HCEC 1CT (cell line): ENCODE measurements around the gene KRTAP4-8.
"Not testable (repeated sequence)": the region's sequence is repeated elsewhere in the genome, so short reads cannot be mapped to it uniquely, and the experiment has no call there.

Experiments
- DNase-seq: peaks from one replicate; pipeline ENCODE4 v3.0.0-alpha.2; 2017

Gene KRTAP4-8

DNA sequence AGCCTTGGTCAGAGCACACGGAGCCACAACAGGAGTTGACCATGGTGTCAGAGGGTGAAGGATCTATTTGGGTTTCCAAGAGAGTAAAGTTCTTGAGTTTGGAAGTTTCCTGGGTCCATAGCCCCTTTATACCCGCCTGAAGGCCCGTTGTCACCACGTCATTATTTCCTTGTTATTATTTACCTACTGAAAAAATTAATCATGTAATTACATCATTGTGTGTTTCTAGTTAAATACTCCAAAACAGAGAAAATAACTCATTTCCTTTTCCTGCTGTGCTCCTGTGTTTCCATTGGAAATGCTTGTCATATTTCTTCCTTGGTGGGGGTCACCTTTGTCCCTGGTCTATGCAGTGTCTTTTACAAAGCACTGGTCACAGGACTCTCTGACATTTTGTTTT is at the start of gene KRTAP4-8:
TSS of gene KRTAP4-8 (minus strand) at position 101 of the 400 bp plus-strand sequence. CDS start at position 43, 58 bp downstream.
- no peak for DNase-seq

DNA sequence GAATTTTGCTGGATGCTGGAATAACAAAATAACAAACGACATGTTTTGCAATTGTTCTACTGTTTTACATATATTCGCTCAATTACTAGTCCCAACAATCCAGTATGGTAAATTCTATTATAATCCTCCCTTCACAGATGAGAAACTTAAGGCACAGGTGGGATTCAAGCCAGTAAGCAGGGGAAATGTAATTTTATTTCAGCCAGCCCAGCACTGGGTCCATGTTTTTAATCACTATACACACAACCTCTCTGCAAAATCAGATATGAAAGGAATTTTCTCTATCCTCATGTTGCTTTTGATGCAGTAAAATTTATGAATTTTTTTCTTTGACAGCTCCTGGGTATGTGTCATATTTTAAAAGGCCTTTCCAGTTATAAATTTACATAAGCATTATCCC is 47.3 kb upstream of the KRTAP4-8 start:
- no peak for DNase-seq

DNA sequence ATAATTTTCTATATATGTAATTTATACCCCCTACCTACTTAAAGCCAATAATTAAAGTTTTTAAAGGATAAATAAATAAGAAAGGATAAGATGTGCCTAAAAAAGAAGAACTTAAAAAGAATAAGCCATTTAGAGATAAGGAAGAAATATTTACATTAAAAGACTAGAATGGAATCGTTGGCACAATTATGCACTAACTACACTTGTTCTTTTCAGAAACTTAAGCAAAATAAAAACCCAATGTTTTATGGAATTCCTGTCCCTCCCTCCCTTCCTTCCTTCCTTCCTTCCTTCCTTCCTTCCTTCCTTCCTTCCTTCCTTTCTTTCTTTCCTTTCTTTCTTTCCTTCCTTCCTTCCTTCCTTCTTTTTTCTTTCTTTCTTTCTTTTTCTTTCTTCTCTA is 46.9 kb upstream of the KRTAP4-8 start:
- DNase-seq: no peak

DNA sequence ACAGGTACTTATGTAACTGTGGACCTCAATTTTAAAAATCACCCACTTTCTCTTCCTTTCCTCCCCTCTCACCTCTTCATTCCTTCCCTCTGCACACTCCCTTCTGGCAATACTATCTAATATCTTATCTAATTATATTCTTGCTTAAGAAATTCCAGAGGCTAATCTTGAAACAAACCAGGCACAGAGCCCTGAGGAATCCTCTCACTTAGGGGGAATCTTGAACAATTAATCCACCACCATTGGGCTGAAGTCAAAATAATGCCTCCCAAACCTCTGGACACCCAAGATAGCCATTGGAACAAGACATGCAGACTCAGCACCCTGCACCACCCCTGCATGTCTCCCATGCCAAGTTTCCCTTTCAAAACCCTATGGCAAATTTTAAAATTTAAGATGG is 43.4 kb upstream of the KRTAP4-8 start:
- DNase-seq: no peak

DNA sequence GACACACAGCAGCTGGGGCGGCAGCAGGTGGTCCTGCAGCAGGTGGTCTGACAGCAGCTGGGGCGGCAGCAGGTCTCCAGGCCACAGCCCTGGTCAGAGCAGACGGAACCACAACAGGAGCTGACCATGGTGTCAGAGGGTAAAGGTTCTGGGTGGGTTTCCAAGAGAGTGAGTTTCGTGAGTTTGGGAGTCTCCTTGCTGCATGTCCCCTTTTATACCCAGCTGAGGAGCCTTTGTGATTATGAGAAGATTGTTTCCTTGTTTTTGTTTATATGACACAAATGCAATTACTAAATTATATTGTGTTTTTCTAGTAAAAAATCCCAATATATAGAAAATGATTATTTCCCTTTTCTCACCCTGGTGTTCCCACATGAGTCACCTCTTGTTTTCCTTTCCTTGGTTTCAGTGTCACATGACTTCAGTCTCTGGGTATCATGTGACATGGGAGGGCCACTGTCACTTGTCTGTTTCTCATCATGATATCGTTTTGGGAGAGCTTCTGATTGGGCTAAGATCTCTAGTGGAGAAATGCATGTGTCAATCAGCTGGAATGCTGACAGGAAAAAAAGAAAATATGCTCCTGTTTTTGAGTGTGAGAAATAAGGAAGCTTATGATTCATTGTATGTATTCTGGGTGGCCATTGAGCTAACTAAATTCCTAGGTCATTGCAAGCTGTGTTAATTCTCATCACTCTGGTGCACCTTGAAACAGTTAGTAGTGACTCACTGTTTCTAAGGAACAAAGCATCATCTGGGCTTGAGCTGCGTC is 42.6 kb upstream of the KRTAP4-8 start, which contains the start of gene KRTAP4-6:
TSS of gene KRTAP4-6 (minus strand) at position 185 of the 772 bp plus-strand sequence. CDS start at position 128, 57 bp downstream.
- peak; percentile 90 for DNase-seq

DNA sequence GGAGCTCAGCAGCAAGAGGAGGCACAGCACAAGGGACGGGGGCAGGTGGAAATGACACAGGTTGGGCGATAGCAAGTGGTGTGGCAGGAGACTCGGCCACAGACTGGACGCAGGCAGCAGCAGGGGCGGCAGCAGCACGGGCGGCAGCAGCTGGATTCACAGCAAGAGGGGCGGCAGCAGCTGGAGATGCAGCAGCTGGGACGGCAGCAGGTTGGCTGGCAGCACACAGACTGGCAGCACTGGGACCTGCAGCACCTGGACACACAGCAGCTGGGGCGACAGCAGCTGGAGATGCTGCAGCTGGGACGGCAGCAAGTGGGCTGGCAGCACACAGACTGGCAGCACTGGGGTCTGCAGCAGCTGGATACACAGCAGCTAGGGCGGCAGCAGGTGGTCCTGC is 41.9 kb upstream of the KRTAP4-8 start:
- DNase-seq: not testable (repeated sequence)

DNA sequence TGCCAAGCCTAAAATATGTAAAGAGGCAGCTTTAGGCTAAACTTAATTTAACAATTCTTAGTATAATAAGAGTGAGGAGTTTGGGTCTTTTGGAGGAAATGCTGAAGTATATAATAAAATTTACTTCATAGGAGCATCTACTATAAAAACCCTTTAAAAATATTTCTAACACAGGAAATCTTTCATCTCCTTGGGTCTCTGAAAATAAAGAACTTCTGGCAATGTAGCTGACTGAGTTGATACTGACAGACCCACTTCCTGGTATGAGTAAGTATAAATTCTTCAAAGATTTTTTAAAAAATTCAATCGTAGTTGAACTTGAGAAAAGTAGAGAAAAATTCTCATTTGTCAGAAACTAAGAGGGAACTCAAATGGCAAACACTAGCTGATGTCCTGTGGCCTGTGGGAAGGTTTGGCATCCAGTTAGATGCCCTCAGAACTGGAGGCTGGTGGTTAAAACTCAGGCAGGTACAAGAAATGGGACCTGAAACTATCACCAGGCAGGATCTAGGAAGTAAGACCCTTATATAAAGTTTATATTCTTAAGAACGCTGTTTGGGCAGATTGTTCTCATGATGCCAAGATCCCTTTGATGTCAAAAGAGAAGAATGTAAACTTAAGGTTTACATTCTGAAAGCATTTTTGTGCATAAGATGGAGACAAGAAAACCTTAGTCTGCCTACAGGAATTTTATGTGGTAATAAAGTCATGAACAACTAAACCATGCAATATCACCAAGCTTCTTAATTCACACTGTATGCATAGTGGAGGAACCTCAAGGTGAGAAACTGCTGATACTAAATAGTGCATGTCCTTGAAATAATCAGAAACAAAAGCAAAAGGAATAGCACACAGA is 36.2 kb upstream of the KRTAP4-8 start:
- DNase-seq: no peak

DNA sequence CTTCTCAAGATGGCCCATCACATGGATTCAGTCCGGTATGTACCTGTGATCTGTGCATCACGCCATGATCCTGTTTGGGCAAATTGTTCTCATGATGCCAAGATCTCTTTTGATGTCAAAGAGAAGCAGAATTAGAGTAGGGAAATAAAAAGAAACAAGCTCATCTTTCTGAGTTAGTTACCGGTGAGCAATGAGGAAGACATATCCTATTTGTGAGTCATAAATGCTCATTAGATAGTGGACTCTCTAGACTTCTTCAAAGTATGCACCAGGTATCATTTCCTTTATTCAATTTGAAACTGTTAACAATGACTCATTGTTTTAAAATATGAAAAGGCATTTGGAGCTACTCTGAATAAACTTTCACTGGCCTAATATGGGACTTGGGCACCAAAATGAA is 34.0 kb upstream of the KRTAP4-8 start:
- peak; percentile 39 for DNase-seq

DNA sequence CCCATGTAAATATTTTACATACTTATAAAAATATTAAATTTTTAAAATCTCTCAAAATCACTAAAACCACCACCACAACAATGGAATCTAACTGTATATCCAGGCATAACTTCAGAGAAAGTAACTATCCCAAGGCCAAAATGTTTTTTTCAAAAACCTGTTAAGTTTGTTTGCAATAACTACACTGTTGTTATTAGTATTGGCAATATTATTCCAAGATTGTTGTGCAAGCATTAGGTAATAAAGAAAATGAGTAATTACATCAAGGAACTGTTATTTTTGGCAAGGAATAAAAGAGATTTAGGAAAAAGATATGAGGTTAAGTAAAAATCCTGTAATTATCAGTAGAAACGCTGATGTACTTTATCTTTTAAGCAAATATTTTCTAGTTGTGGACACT is 29.4 kb upstream of the KRTAP4-8 start:
- no peak for DNase-seq

DNA sequence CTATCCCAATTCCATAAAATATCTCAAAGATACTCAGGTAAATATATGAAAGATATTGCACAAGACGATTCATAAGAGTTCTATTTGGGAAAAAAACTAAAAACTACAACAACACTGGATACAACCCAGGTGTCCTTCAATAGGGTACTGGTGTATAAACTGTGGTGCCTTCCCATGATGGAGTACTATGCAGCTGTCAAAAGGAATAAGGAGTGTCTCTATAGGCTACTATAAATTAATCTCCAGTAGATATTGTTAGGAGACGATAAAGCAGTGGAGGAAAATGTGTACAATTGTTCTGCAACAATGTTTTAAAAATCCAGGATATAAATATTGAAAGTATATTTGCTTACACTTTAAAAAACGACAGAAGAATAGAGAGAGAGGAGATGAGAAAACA is 28.5 kb upstream of the KRTAP4-8 start:
- DNase-seq: no peak

DNA sequence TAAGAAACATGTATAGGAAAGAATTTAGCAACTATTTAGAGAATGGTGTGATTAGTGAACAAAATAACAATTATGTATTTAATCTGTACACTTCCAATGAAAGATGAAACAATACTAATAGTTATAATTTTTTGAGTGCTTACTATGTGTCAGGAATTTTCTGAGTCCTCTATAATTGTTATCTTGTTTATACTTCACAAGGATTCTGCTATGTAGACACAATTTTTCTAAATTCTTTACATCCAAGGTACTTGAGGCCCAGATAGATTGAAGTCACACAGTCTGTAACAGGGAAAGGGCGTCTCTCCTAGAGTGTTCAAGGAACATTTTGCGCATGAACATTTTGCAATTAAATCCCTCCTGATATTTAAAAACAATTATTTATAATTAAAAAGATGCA is 27.1 kb upstream of the KRTAP4-8 start:
- DNase-seq: no peak

DNA sequence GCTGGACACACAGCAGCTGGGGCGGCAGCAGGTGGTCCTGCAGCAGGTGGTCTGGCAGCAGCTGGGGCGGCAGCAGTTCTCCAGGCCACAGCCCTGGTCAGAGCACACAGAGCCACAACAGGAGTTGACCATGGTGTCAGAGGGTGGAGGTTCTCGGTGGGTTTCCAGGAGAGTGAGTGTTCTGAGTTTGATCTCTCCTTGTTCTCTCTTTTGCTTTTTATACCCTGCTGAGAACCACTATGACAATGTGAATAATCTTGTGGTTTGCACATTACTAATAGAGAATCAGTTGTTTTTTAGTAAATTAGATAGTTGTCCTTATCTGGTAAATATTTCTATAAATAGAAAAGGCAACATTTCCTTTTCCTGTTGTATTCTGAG is 26.0 kb upstream of the KRTAP4-8 start, which contains the start of gene KRTAP4-12:
TSS of gene KRTAP4-12 (minus strand) at position 192 of the 381 bp plus-strand sequence. CDS start at position 132, 60 bp downstream.
- not testable (repeated sequence) for DNase-seq

DNA sequence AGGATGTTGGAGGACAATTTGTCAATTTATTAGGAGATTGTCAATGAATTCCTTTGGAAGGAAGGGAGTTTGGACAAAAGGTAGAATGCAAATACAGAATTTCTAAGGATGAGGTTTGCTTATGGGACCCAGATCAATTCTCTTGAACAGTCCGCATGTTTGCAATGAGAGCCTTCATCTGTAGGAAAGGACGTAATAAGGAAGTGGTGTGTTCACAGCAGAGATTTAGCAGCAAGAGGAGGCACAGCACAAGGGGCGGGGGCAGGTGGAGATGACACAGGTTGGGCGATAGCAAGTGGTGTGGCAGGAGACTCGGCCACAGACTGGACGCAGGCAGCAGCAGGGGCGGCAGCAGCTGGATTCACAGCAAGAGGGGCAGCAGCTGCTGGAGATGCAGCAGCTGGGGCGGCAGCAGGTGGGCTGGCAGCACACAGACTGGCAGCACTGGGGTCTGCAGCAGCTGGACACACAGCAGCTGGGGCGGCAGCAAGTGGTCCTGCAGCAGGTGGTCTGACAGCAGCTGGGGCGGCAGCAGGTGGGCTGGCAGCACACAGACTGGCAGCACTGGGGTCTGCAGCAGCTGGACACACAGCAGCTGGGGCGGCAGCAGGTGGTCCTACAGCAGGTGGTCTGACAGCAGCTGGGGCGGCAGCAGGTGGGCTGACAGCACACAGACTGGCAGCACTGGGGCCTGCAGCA is 25.5 kb upstream of the KRTAP4-8 start:
- DNase-seq: not testable (repeated sequence)

DNA sequence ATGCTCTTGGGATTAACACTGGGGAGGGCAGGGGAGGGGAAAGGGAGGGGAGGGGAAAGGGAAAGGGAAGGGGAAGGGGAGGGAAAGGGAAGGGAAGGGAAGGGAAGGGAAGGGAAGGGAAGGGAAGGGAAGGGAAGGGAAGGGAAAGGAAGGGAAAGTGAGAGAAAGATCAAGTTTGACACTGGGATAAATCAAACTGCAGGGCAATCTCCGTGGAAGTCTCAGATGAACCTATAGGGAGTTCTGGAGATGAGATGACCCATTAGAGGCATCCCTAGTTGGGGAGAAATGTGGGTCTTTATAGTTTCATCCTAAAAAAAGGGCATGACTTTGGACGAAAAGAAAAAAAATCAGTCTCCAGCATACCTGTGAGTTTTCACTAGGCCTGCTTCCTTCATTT is 23.8 kb upstream of the KRTAP4-8 start:
- DNase-seq: no peak

DNA sequence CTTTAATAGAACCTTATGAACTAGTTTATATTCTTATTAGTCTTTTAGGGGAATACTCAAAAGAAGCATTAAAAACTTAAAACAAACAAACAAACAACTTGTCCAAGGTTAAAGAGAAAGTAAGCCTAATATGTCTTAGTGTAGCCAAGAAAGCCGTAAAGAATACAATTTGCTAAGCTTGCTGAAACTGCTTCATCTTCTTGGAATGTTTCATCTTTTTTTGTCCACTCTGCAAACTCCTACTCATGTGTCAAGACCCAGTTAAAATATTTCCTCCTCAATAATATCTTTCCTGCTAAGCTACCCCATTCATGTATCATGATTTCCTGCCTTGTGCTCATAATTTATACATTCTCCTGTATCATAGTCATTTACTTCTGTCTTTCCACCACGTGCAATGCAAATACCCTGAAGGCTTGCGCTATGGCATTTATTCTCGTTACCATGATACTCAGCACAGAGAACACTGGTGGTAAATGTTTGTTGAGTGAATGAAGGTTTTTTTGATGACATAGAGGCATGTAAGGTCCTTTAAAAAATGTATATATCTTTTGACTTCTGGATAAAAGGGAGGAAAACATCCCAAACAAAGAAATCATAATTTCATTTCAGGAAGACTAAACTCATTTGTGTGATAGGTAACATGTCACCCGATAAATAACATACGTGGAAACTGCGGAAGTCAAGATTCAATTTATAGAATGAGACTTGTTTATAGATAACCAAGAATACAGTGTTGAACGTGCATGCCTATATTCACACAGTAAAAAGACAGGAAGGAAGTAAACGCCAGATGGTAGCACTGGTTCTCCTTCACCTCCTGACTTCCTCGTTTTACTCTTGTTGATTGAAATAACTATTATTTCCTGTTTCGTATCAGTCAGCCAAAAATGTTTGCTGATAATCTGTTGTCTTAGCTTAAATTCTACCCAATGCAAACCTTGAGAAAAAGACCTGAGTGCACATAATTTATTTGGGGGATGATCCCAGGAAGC is 22.1 kb upstream of the KRTAP4-8 start:
- DNase-seq: peak; percentile 56

DNA sequence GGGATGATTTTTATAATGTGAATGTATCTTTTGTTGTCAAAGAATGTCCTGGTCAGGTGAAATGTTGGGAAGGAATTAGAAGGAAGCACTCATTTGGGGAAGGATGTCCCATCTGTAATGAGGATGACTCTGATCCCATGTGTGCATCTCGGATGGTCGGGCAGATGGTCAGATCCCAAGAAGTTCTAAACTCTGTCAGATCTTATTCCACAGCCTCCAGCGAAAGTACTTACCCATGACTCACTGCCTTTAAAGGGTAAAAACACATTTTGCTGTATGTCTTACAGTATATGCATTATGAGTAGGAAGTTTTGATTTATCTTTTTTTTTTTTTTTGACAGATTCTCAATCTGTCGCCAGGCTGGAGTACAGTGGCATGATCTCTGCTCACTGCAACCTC is 20.8 kb upstream of the KRTAP4-8 start:
- DNase-seq: peak; percentile 51

DNA sequence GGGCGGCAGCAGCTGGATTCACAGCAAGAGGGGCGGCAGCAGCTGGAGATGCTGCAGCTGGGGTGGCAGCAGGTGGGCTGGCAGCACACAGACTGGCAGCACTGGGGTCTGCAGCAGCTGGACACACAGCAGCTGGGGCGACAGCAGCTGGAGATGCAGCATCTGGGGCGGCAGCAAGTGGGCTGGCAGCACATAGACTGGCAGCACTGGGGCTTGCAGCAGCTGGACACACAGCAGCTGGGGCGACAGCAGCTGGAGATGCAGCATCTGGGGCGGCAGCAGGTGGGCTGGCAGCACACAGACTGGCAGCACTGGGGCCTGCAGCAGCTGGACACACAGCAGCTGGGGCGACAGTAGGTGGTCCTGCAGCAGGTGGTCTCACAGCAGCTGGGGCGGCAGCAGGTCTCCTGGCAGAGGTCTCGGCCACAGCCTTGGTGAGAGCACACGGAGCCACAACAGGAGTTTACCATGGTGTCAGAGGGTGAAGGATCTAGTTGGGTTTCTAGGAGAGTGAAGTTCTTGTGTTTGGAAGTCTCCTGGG is 20.0 kb upstream of the KRTAP4-8 start, which contains the start of gene KRTAP4-11:
TSS of gene KRTAP4-11 (minus strand) at position 528 of the 541 bp plus-strand sequence. CDS start at position 470, 58 bp downstream.
- DNase-seq: not testable (repeated sequence)

DNA sequence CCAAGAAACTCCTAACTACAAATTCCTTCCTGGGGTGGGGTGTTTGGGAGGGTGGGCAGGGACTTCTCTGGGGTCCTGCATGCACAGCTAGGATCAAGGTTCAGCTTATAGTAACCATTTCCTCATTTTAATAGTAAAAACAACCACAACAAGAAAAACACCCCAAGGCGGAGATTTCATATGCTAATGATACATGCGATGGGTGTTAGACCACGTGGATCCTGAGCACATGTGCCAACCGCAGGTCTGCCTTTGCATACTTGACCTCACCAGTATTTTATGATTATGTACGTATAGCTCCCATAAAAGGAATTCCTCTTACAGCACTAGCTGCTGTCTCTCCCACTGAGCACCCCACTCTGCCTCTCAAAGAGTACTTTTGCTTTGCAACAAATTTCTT is 18.4 kb upstream of the KRTAP4-8 start:
- DNase-seq: no peak

DNA sequence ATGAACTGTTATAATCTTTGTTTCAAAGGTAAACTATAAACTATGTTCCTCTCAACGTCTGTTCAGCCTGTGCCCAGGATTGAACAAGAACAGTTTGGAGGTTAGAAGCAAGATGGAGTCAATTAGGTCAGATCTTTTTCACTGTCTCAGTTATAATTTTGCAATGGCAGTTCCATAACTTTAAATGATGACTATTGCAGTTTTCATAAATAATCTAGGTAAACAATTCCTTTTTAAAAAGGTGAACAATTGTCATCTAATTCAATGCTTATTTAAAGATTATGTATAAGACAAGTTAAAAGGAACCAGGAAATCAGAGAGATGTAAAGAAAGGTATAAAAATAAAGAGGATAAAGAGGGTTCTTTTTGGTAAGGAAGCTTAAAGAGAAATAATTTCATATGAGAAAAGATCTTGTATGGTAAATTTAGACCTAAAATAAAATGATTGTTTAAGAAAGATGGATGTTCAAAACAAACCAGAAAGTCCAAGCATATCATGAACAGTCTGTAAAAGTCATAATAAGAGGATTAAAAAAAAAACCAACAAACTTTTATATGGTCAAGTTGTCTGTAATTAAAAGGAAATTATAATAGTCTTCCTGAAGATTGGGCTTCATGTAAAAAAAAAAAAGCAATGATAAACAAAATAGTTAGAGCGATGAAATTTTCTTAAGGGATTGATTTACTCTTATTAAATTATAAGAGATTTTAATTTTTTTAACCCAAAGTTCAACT is 13.4 kb upstream of the KRTAP4-8 start:
- no peak for DNase-seq

DNA sequence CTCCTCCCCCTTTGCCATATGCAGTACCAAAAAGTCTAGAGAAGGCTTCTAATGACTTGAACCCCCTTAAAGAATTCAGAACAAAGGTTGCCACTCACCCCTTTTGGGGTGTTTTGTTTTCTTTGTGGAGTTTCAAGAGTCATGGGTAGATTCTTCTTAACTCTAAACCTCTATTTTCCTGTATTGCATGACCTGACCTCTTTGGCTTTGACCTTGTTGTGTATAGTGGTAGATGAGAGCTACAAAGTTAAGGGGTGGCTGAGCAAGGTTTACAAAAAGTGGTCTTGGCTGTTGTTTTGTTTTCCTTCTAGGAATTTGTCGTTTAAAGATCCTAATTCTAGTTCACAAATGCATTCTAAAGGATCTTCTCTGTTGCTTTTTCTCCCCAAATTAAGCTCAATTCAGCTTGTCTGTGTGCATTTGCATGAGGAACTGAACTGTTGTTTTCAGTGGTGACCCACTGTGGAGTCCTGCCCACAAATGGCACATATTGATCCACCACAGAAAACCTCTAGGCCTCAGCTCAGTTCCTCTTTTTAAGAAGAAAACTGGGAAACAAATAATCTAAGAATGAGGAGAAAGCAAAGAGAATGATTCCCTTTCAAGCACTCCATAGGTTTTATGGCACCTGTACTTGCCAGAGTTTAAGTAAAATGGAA is 10.9 kb upstream of the KRTAP4-8 start:
- DNase-seq: not testable (repeated sequence)
